Spleen (tissue), 11 donors: ENCODE results near the gene FRS3. TPM values are rescaled to one million over a fixed set of nuclear protein-coding genes. Genes with fewer than 3 reads are reported as not detected.

Experiments
- DNase-seq: peaks from one replicate; pipeline ENCODE4 v3.0.0-alpha.2; 2020
- H3K27ac ChIP-seq, 8 donors: fragments of 200-600 bp; sonication (generic) in 7 of 8; 1 replicate in 4 of 8; 2 replicates in 4 of 8; pipeline versions ENCODE4 v1.5.0 to v1.8.0; 2016 to 2021; ENCODE audit warnings: inconsistent platforms in 4 of 8, mild to moderate bottlenecking in 4 of 8, moderate library complexity in 1 of 8
- H3K27me3 ChIP-seq, 7 donors: fragments of 200-600 bp; sonication (generic) in 6 of 7; replicated peaks in 1 of 7; 1 replicate in 4 of 7; 2 replicates in 3 of 7; pipeline versions ENCODE4 v1.5.0 to v1.8.0; 2016 to 2021; ENCODE audit warnings: inconsistent platforms in 3 of 7, mild to moderate bottlenecking in 1 of 7
- H3K36me3 ChIP-seq, 6 donors: fragments of 200-600 bp; sonication (generic) in 5 of 6; 1 replicate in 4 of 6; 2 replicates in 2 of 6; pipeline versions ENCODE4 v1.5.0 to v1.8.0; 2016 to 2021; ENCODE audit warnings: inconsistent platforms in 2 of 6
- H3K4me1 ChIP-seq, 6 donors: fragments of 200-600 bp; sonication (generic) in 5 of 6; 1 replicate in 3 of 6; 2 replicates in 3 of 6; pipeline versions ENCODE4 v1.5.0 to v1.8.0; 2016 to 2021; ENCODE audit warnings: inconsistent platforms in 3 of 6
- H3K4me3 ChIP-seq, 8 donors: fragments of 200-600 bp; sonication (generic) in 7 of 8; 1 replicate in 4 of 8; 2 replicates in 4 of 8; pipeline versions ENCODE4 v1.5.0 to v1.8.0; 2016 to 2021; ENCODE audit warnings: inconsistent platforms in 4 of 8, mild to moderate bottlenecking in 4 of 8, moderate library complexity in 2 of 8
- H3K9me3 ChIP-seq, 8 donors: fragments of 200-600 bp; sonication (generic) in 7 of 8; 1 replicate in 4 of 8; 2 replicates in 4 of 8; pipeline versions ENCODE4 v1.5.0 to v1.8.0; 2016 to 2021; ENCODE audit warnings: inconsistent platforms in 4 of 8
- CTCF ChIP-seq, 11 experiments: fragments of 200-600 bp in 7 of 11; fragments of 450-650 bp in 4 of 11; sonication (generic) in 4 of 11; IDR thresholded peaks in 8 of 11; conservative IDR thresholded peaks in 3 of 11; 1 replicate in 7 of 11; 2 replicates in 4 of 11; pipeline versions ENCODE4 v1.4.0 to v1.8.0; 2016 to 2021; ENCODE audit warnings: antibody characterized with exemption in 11 of 11, inconsistent platforms in 4 of 11, mild to moderate bottlenecking in 1 of 11
- POLR2A ChIP-seq, 3 donors: fragments of 450-650 bp; IDR thresholded peaks; one replicate each; pipeline ENCODE4 v1.5.1; 2017; ENCODE audit warnings: antibody characterized with exemption in 3 of 3, mild to moderate bottlenecking in 1 of 3
- POLR2AphosphoS5 ChIP-seq, 3 donors: sonication (generic); formaldehyde crosslinking; IDR thresholded peaks; one replicate each; pipeline ENCODE4 v1.5.1; 2017; ENCODE audit warnings: antibody characterized with exemption in 3 of 3
- WGBS, 5 donors: extraction: QIAGEN DNeasy Blood & Tissue Kit in 3 of 5; methylation state at CpG; one replicate each; pipeline versions ENCODE4 v1.1.5 to v1.1.7; 2013 to 2018; 5-methylcytosine and 5-hydroxymethylcytosine counted together
- intact Hi-C: fragments of 100-400 bp; cut with DNase I; formaldehyde crosslinking; loops from one replicate; pipeline ENCODE4 v1.15.0; 2023; ENCODE audit warnings: low total_unique reads
- polyA plus RNA-seq, 3 donors: library from polyadenylated mRNA; stranded (reverse); fragments of 200-250 nt; gene quantifications; one replicate each; pipeline ENCODE4 v1.2.1, GENCODE V29; 2013
- total RNA-seq, 7 donors: library from RNA; depleted of rRNA in 3 of 7; stranded (reverse); fragments of >200 nt in 3 of 7; fragmentation: NEBNext Ultra II Directional in 4 of 7; extraction: Animal tissue kit (Norgen Biotek cat#: 25700) in 4 of 7; gene quantifications; one replicate each; pipeline versions ENCODE4 v1.1.0 to v1.2.1, GENCODE V29; 2016 to 2021
- donor health status: healthy with polysubstance abuse.
- donor health status: DM: no; HTN: no; CAD: no; lungs with moderate emphysema.
- donor health status: DM: no; HTN: no; CAD: no.
- donor health status: Bipolar disorder and iron deficiency.
- donor health status: healthy.
- donor health status: DM: no; HTN: no; CAD: no.
- donor health status: DM: yes; HTN: yes; CAD: no.

FRS3 gene
- total and polyA plus RNA-seq, 10 donors = 2.6 to 7.3 (median 6.0) TPM

GRCh38 chr6:41780551-41781365 lies 1.1 kb upstream of the FRS3 start, which contains the start of gene PRICKLE4:
PRICKLE4 (plus strand) TSS chr6:41780782; CDS start chr6:41783474, 2,692 bp downstream.
- intact Hi-C loops = loop anchor here (5.0 kb wide), 1 partner anchor 267 kb away; no protein-coding TSS in a partner anchor
- TF ChIP-seq CTCF (IDR thresholded peaks at IDR 0.05 in 8 of 11, conservative IDR thresholded peaks at IDR 0.05 in 3 of 11) (no peak), POLR2A (IDR thresholded peaks at IDR 0.05) (no peak), POLR2AphosphoS5 (IDR thresholded peaks at IDR 0.05) (peak in 1 of 3 donors; percentile 62)

GRCh38 chr6:41779336-41779735 lies 364 bp downstream of the FRS3 start:
- 3 to 9% (median 5%) methylated on average over 12 to 16 of the region's 16 CpGs for WGBS, 5 donors

More at GRCh38 chr6:41780551-41781365, 1.1 kb upstream of the FRS3 start, which contains the start of gene PRICKLE4:
- 1 to 4% (median 1%) methylated on average over 19 to 36 of the region's 36 CpGs for WGBS, 5 donors
- Histone ChIP-seq H3K27ac (peak within 1 kb of the TSS; percentile 19 to 95 (median 84)), H3K4me3 (peak within 1 kb of the TSS; percentile 71 to 93 (median 81)), H3K4me1 (peaks cover 21 to 92% (median 60%) of the 10 kb centered on the region in 6 donors), H3K9me3 (no peaks in the 10 kb centered on the region), H3K27me3 (peaks cover 0 to 7% (median 0%) of the 10 kb centered on the region in 7 donors), H3K36me3 (peaks cover 0 to 37% (median 7%) of the 10 kb centered on the region in 6 donors)
- peak; percentile 86 for DNase-seq

GRCh38 chr6:41778895-41779294 lies 805 bp downstream of the FRS3 start:
- intact Hi-C loops = loop anchor here (10.0 kb wide), 1 partner anchor 174 kb away; no protein-coding TSS in a partner anchor
- 54 to 65% (median 56%) methylated on average over 6 of the region's 6 CpGs for WGBS, 5 donors
- no peak for DNase-seq
- Histone ChIP-seq H3K27me3 (peaks cover 0 to 7% (median 0%) of the 10 kb centered on the region in 7 donors), H3K36me3 (peaks cover 0 to 42% (median 25%) of the 10 kb centered on the region in 6 donors), H3K9me3 (no peaks in the 10 kb centered on the region), H3K27ac (peak overlapping the region in 2 of 8 donors; percentile 84 to 95), H3K4me1 (peaks cover 6 to 77% (median 41%) of the 10 kb centered on the region in 6 donors), H3K4me3 (peak overlapping the region in 6 of 8 donors; percentile 80 to 93 (median 82))
- TF ChIP-seq POLR2A (IDR thresholded peaks at IDR 0.05) (no peak), POLR2AphosphoS5 (IDR thresholded peaks at IDR 0.05) (no peak), CTCF (IDR thresholded peaks at IDR 0.05 in 8 of 11, conservative IDR thresholded peaks at IDR 0.05 in 3 of 11) (no peak)

More at GRCh38 chr6:41779336-41779735, 364 bp downstream of the FRS3 start:
- DNase-seq = no peak
- TF ChIP-seq POLR2A (IDR thresholded peaks at IDR 0.05) = no peak
- no peak for TF ChIP-seq CTCF (IDR thresholded peaks at IDR 0.05 in 8 of 11, conservative IDR thresholded peaks at IDR 0.05 in 3 of 11)
- no peak for TF ChIP-seq POLR2AphosphoS5 (IDR thresholded peaks at IDR 0.05)
- H3K27ac ChIP-seq = peak overlapping the region in 6 of 8 donors; percentile 44 to 95 (median 76)
- H3K36me3 ChIP-seq = peaks cover 0 to 40% (median 21%) of the 10 kb centered on the region in 6 donors
- no peaks in the 10 kb centered on the region for H3K9me3 ChIP-seq
- H3K4me1 ChIP-seq = peaks cover 7 to 81% (median 45%) of the 10 kb centered on the region in 6 donors
- peaks cover 0 to 7% (median 0%) of the 10 kb centered on the region in 7 donors for H3K27me3 ChIP-seq
- intact Hi-C loops = loop anchor here (10.0 kb wide), 1 partner anchor 175 kb away; no protein-coding TSS in a partner anchor
- peak overlapping the region; percentile 39 to 93 (median 81) for H3K4me3 ChIP-seq
